Measurements from ENCODE around the gene TMEM260. TPM values are rescaled to one million over a fixed set of nuclear protein-coding genes. Genes with fewer than 3 reads are reported as not detected.

TMEM260 gene
- total and polyA plus RNA-seq, 7 donors, result 2.5 to 7.4 (median 3.8) TPM

GRCh38 chr14:56559182-56559581 lies 20.4 kb upstream of the TMEM260 start:
- 70 to 81% (median 77%) methylated on average over 4 of the region's 4 CpGs for WGBS, 3 donors
- H3K36me3 ChIP-seq (ENCODE audit: insufficient read depth in 1 of 2, low read depth in 1 of 2), result no peaks in the 10 kb centered on the region
- H3K9me3 ChIP-seq, result no peaks in the 10 kb centered on the region
- no peaks in the 10 kb centered on the region for H3K4me1 ChIP-seq
- ATAC-seq, result no peak
- H3K27me3 ChIP-seq (ENCODE audit: insufficient read depth in 3 of 3, low read length in 2 of 3), result no peaks in the 10 kb centered on the region
- no peak overlapping the region for H3K27ac ChIP-seq
- no peak for TF ChIP-seq CTCF (IDR thresholded peaks at IDR 0.05)
- no peak overlapping the region for H3K4me3 ChIP-seq
- intact Hi-C loops (cut with DNase I), result no loop called here
- no peak for DNase-seq

GRCh38 chr14:56561606-56562005 lies 18.0 kb upstream of the TMEM260 start:
- no peak overlapping the region for H3K4me3 ChIP-seq
- ATAC-seq (no peak), DNase-seq (no peak)
- H3K27ac ChIP-seq, result no peak overlapping the region
- TF ChIP-seq CTCF (IDR thresholded peaks at IDR 0.05), result no peak
- no peaks in the 10 kb centered on the region for H3K4me1 ChIP-seq
- no peaks in the 10 kb centered on the region for H3K36me3 ChIP-seq (ENCODE audit: insufficient read depth in 1 of 2, low read depth in 1 of 2)
- intact Hi-C loops (cut with DNase I), result no loop called here
- H3K27me3 ChIP-seq (ENCODE audit: insufficient read depth in 3 of 3, low read length in 2 of 3), result no peaks in the 10 kb centered on the region
- 26 to 42% (median 30%) methylated on average over 2 of the region's 2 CpGs for WGBS, 3 donors
- H3K9me3 ChIP-seq, result no peaks in the 10 kb centered on the region

GRCh38 chr14:56562883-56563282 lies 16.7 kb upstream of the TMEM260 start:
- H3K36me3 ChIP-seq (ENCODE audit: insufficient read depth in 1 of 2, low read depth in 1 of 2), result no peaks in the 10 kb centered on the region
- no peak for DNase-seq
- no peak for ATAC-seq
- no peak overlapping the region for H3K4me3 ChIP-seq
- WGBS, 3 donors, result 64 to 73% (median 72%) methylated on average over 1 of the region's 1 CpG
- no peak for TF ChIP-seq CTCF (IDR thresholded peaks at IDR 0.05)
- intact Hi-C loops (cut with DNase I), result no loop called here
- H3K27me3 ChIP-seq (ENCODE audit: insufficient read depth in 3 of 3, low read length in 2 of 3), result no peaks in the 10 kb centered on the region
- no peaks in the 10 kb centered on the region for H3K4me1 ChIP-seq
- H3K27ac ChIP-seq, result no peak overlapping the region
- H3K9me3 ChIP-seq, result no peaks in the 10 kb centered on the region

- no peaks in the 10 kb centered on the region for H3K9me3 ChIP-seq
- DNase-seq (no peak), ATAC-seq (no peak)
- peaks cover 0 to 2% (median 0%) of the 10 kb centered on the region in 3 donors for H3K27me3 ChIP-seq (ENCODE audit: insufficient read depth in 3 of 3, low read length in 2 of 3)
- H3K36me3 ChIP-seq (ENCODE audit: insufficient read depth in 1 of 2, low read depth in 1 of 2), result no peaks in the 10 kb centered on the region
- H3K27ac ChIP-seq, result no peak overlapping the region
- TF ChIP-seq CTCF (IDR thresholded peaks at IDR 0.05), result no peak
- H3K4me3 ChIP-seq, result no peak overlapping the region
- intact Hi-C loops (cut with DNase I), result no loop called here
- H3K4me1 ChIP-seq, result no peaks in the 10 kb centered on the region
Observed at GRCh38 chr14:56569174-56569573, 10.4 kb upstream of the TMEM260 start.

- ATAC-seq (no peak), DNase-seq (no peak)
- H3K4me3 ChIP-seq, result no peak overlapping the region
- no peak overlapping the region for H3K27ac ChIP-seq
- no peaks in the 10 kb centered on the region for H3K9me3 ChIP-seq
- H3K27me3 ChIP-seq (ENCODE audit: insufficient read depth in 3 of 3, low read length in 2 of 3), result peaks cover 0 to 2% (median 0%) of the 10 kb centered on the region in 3 donors
- intact Hi-C loops (cut with DNase I), result no loop called here
- no peak for TF ChIP-seq CTCF (IDR thresholded peaks at IDR 0.05)
- 40 to 61% (median 45%) methylated on average over 1 of the region's 1 CpG for WGBS, 3 donors
- no peaks in the 10 kb centered on the region for H3K4me1 ChIP-seq
- no peaks in the 10 kb centered on the region for H3K36me3 ChIP-seq (ENCODE audit: insufficient read depth in 1 of 2, low read depth in 1 of 2)
Observed at GRCh38 chr14:56570295-56570694, 9.3 kb upstream of the TMEM260 start.

Measured in psoas muscle (tissue), 8 donors.